HepG2 (cell line): ENCODE measurements around the gene SPECC1L. TPM values are rescaled to one million over a fixed set of nuclear protein-coding genes. Genes with fewer than 3 reads are reported as not detected.

ENCODE experiments used
- HNF1A ChIP-seq, 2 experiments: sonication (generic) in 1 of 2; formaldehyde crosslinking in 1 of 2; IDR thresholded peaks; 2 replicates each; pipeline versions ENCODE4 v1.4.0 to v1.6.1; 2016 to 2020; ENCODE audit warnings: borderline replicate concordance in 1 of 2, low read depth in 1 of 2, mild to moderate bottlenecking in 1 of 2, missing genetic modification reagents in 1 of 2
- MEIS1 ChIP-seq: sonication (generic); formaldehyde crosslinking; IDR thresholded peaks from 2 replicates; pipeline ENCODE4 v1.9.0; 2021; ENCODE audit warnings: mild to moderate bottlenecking, missing genetic modification reagents, moderate library complexity, borderline replicate concordance
- PAXIP1 ChIP-seq: sonication (generic); formaldehyde crosslinking; conservative IDR thresholded peaks from 2 replicates; pipeline ENCODE4 v1.4.0; 2020; ENCODE audit warnings: mild to moderate bottlenecking, missing genetic modification reagents, moderate library complexity
- PCBP2 ChIP-seq: fragments of 200-400 bp; formaldehyde crosslinking; optimal IDR thresholded peaks from 2 replicates; pipeline ENCODE3; 2018; ENCODE audit warnings: low read length, low read depth; ENCODE audit not compliant: poor library complexity, severe bottlenecking
- PLRG1 ChIP-seq: fragments of 450-650 bp; conservative IDR thresholded peaks from 2 replicates; pipeline ENCODE4 v1.6.1; 2016
- SALL1 ChIP-seq: sonication (generic); formaldehyde crosslinking; IDR thresholded peaks from 2 replicates; pipeline ENCODE4 v1.8.0; 2022; ENCODE audit warnings: mild to moderate bottlenecking, missing genetic modification reagents
- ZNF383 ChIP-seq: sonication (generic); formaldehyde crosslinking; IDR thresholded peaks from 2 replicates; pipeline ENCODE4 v1.4.0; 2020; ENCODE audit warnings: missing genetic modification reagents, mild to moderate bottlenecking, borderline replicate concordance
- ZNF691 ChIP-seq: sonication (generic); formaldehyde crosslinking; IDR thresholded peaks from 2 replicates; pipeline ENCODE4 v1.4.0; 2020; ENCODE audit warnings: missing genetic modification reagents, low read depth, mild to moderate bottlenecking, borderline replicate concordance
- ZNF761 ChIP-seq: sonication (generic); formaldehyde crosslinking; conservative IDR thresholded peaks from 2 replicates; pipeline ENCODE4 v1.4.0; 2020; ENCODE audit warnings: mild to moderate bottlenecking, missing genetic modification reagents
- polyA plus RNA-seq, 8 experiments: library from polyadenylated mRNA; depleted of rRNA in 3 of 8; stranded (reverse) in 7 of 8; unstranded in 1 of 8; fragments of >200 nt; fragmentation: Illumina TruSeq in 4 of 8; extraction: Trizol in 4 of 8; gene quantifications; 2 replicates each; pipeline versions ENCODE4 v1.2.1 to v1.2.3, GENCODE V29; 2011 to 2016; ENCODE audit warnings: low read depth in 4 of 8, missing spikeins in 1 of 8, mixed read lengths in 1 of 8; ENCODE audit not compliant: insufficient read depth in 1 of 8
- total RNA-seq, 5 experiments: library from RNA; depleted of rRNA; stranded (reverse); fragments of >200 nt; fragmentation: Illumina TruSeq; extraction: Trizol; gene quantifications; 2 replicates each; pipeline ENCODE4 v1.2.3, GENCODE V29; 2016; ENCODE audit warnings: low read depth in 1 of 5

Gene SPECC1L
- total and polyA plus RNA-seq, 2 of the 13 experiments (the other 11 are each of a cell fraction or from before 2014, with no cell fraction given): 14.1 to 30.3 TPM

GRCh38 chr22:24460418-24461089 is 189.9 kb downstream of the SPECC1L start (continued):
- TF ChIP-seq HNF1A (IDR thresholded peaks at IDR 0.05; ENCODE audit: low read depth) (no peak), HNF1A (CRISPR knock-in tag; IDR thresholded peaks at IDR 0.05; ENCODE audit: borderline replicate concordance) (0 out of 2 replicates have a peak, but pooled peaks have one; percentile 17), ZNF383 (CRISPR knock-in tag) (0 out of 2 replicates have a peak, but pooled peaks have one; percentile 68), PLRG1 (no peak), ZNF761 (0 out of 2 replicates have a peak, but pooled peaks have one; percentile 28), PAXIP1 (0 out of 2 replicates have a peak, but pooled peaks have one; percentile 20), ZNF691 (CRISPR knock-in tag) (no peak), SALL1 (CRISPR knock-in tag) (0 out of 2 replicates have a peak, but pooled peaks have one; percentile 11), MEIS1 (CRISPR knock-in tag) (0 out of 2 replicates have a peak, but pooled peaks have one; percentile 70), PCBP2 (no peak)
